HepG2 (cell line): Measurements from ENCODE around the gene RINL. TPM values are rescaled to one million over a fixed set of nuclear protein-coding genes. Genes with fewer than 3 reads are reported as not detected.

Source experiments
- ARID5B ChIP-seq: IDR thresholded peaks from 2 replicates; pipeline ENCODE4 v1.4.0; 2020; ENCODE audit warnings: mild to moderate bottlenecking, missing genetic modification reagents
- GLI4 ChIP-seq: sonication (generic); formaldehyde crosslinking; IDR thresholded peaks from 2 replicates; pipeline ENCODE4 v1.5.1; 2020; ENCODE audit warnings: missing genetic modification reagents, mild to moderate bottlenecking, moderate library complexity, borderline replicate concordance
- MTA3 ChIP-seq: sonication (generic); formaldehyde crosslinking; IDR thresholded peaks from 2 replicates; pipeline ENCODE4 v1.4.0; 2020; ENCODE audit warnings: missing genetic modification reagents
- MYPOP ChIP-seq: sonication (generic); formaldehyde crosslinking; IDR thresholded peaks from 2 replicates; pipeline ENCODE4 v1.8.1; 2023; ENCODE audit warnings: mild to moderate bottlenecking, moderate library complexity, missing genetic modification reagents
- SAP130 ChIP-seq: IDR thresholded peaks from 2 replicates; pipeline ENCODE4 v1.6.1; 2016; ENCODE audit warnings: low read depth
- SNAI1 ChIP-seq: sonication (generic); formaldehyde crosslinking; IDR thresholded peaks from 2 replicates; pipeline ENCODE4 v1.5.0; 2020; ENCODE audit warnings: mild to moderate bottlenecking, missing genetic modification reagents, borderline replicate concordance
- SP1 ChIP-seq, 2 experiments: fragments of 450-650 bp in 1 of 2; sonication (generic) in 1 of 2; formaldehyde crosslinking in 1 of 2; IDR thresholded peaks; 2 replicates each; pipeline versions ENCODE4 v1.4.0 to v1.6.1; 2016 to 2020; ENCODE audit warnings: missing genetic modification reagents in 1 of 2
- TFDP2 ChIP-seq: sonication (generic); formaldehyde crosslinking; IDR thresholded peaks from 2 replicates; pipeline ENCODE4 v1.4.0; 2020; ENCODE audit warnings: missing genetic modification reagents
- ZMYM2 ChIP-seq: sonication (generic); formaldehyde crosslinking; IDR thresholded peaks from 2 replicates; pipeline ENCODE4 v1.8.0; 2022; ENCODE audit warnings: mild to moderate bottlenecking, missing genetic modification reagents
- ZNF224 ChIP-seq: sonication (generic); formaldehyde crosslinking; IDR thresholded peaks from 2 replicates; pipeline ENCODE4 v1.5.0; 2020; ENCODE audit warnings: mild to moderate bottlenecking, missing genetic modification reagents
- ZNF512 ChIP-seq: sonication (generic); formaldehyde crosslinking; IDR thresholded peaks from 2 replicates; pipeline ENCODE4 v1.4.0; 2020; ENCODE audit warnings: mild to moderate bottlenecking, missing genetic modification reagents
- ZNF639 ChIP-seq: conservative IDR thresholded peaks from 2 replicates; pipeline ENCODE4 v1.6.1; 2018; ENCODE audit warnings: missing genetic modification reagents
- ZNF709 ChIP-seq: sonication (generic); formaldehyde crosslinking; IDR thresholded peaks from 2 replicates; pipeline ENCODE4 v1.5.0; 2020; ENCODE audit warnings: mild to moderate bottlenecking, missing genetic modification reagents
- ZNF710 ChIP-seq: sonication (generic); formaldehyde crosslinking; IDR thresholded peaks from 2 replicates; pipeline ENCODE4 v1.5.0; 2020; ENCODE audit warnings: mild to moderate bottlenecking, missing genetic modification reagents, borderline replicate concordance
- ZNF781 ChIP-seq: sonication (generic); formaldehyde crosslinking; IDR thresholded peaks from 2 replicates; pipeline ENCODE4 v1.5.1; 2020; ENCODE audit warnings: borderline replicate concordance, mild to moderate bottlenecking, missing genetic modification reagents; ENCODE audit errors: not compliant biosample characterization
- ZZZ3 ChIP-seq: sonication (generic); formaldehyde crosslinking; IDR thresholded peaks from 2 replicates; pipeline ENCODE4 v1.4.0; 2020; ENCODE audit warnings: missing genetic modification reagents, mild to moderate bottlenecking, borderline replicate concordance
- polyA plus RNA-seq, 8 experiments: library from polyadenylated mRNA; depleted of rRNA in 3 of 8; stranded (reverse) in 7 of 8; unstranded in 1 of 8; fragments of >200 nt; fragmentation: Illumina TruSeq in 4 of 8; extraction: Trizol in 4 of 8; gene quantifications; 2 replicates each; pipeline versions ENCODE4 v1.2.1 to v1.2.3, GENCODE V29; 2011 to 2016; ENCODE audit warnings: low read depth in 4 of 8, missing spikeins in 1 of 8, mixed read lengths in 1 of 8; ENCODE audit not compliant: insufficient read depth in 1 of 8
- total RNA-seq, 5 experiments: library from RNA; depleted of rRNA; stranded (reverse); fragments of >200 nt; fragmentation: Illumina TruSeq; extraction: Trizol; gene quantifications; 2 replicates each; pipeline ENCODE4 v1.2.3, GENCODE V29; 2016; ENCODE audit warnings: low read depth in 1 of 5

RINL gene
- total and polyA plus RNA-seq, 2 of the 13 experiments (the other 11 are each of a cell fraction or from before 2014, with no cell fraction given): 11.4 to 18.0 TPM

GRCh38 chr19:38899447-38900201, 21.5 kb upstream of the RINL start, which contains the start of the genes NFKBIB and SIRT2 (continued):
- TF ChIP-seq TFDP2 (peak; percentile 92), ZNF512 (CRISPR knock-in tag) (no peak), SAP130 (peak; percentile 96), SNAI1 (CRISPR knock-in tag) (no peak), ZNF710 (CRISPR knock-in tag) (no peak; the same call in 1 of the 2 replicates), ZMYM2 (CRISPR knock-in tag) (peak; percentile 23; the same call in 1 of the 2 replicates), GLI4 (no peak), SP1 (IDR thresholded peaks at IDR 0.05) (no peak), SP1 (CRISPR knock-in tag; IDR thresholded peaks at IDR 0.05) (peak; percentile 89), ZNF639 (CRISPR knock-in tag) (peak; percentile 70; the same call in 1 of the 2 replicates), MYPOP (no peak), ZNF224 (CRISPR knock-in tag) (peak; percentile 90; the same call in 1 of the 2 replicates), MTA3 (no peak), ZNF781 (CRISPR knock-in tag) (no peak), ZZZ3 (no peak), ZNF709 (no peak; the same call in 1 of the 2 replicates), ARID5B (CRISPR knock-in tag) (peak; percentile 18; the same call in 1 of the 2 replicates)
